ENCODE data around the gene OGG1.

The OGG1 gene

GRCh38 chr3:9727743-9728142 is 22.0 kb upstream of the OGG1 start:
- no peak for DNase-seq (ENCODE audit: low read depth, low spot score)

GRCh38 chr3:9729419-9729818 is 20.3 kb upstream of the OGG1 start:
- no peak for DNase-seq (ENCODE audit: low read depth, low spot score)

DNA sequence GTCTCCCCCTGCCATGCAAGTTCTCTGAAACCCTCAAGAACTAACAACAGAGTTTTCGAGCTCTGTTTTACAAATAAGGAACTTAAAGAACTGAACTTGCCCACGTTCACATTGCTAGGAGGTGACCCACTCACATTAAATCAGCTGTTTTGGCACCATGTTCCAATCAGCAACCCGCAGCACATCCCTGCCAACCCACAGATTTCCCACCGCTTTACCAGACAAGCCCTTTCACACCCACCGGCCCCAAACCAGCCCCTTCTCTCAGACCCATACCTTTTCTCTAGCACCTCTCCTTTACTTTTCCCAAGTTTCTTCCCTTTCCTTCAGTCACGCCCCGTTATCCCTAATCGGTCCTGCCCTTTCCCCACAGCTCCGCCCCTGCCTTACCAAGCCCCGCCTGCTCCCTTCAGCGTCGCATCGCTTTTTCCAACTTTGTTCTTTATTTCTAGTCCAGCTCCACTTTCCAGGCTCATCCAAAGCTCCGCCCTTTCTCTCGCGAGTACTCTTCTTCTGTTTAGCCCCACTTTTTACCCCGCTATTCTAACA is 19.0 kb upstream of the OGG1 start:
- no peak for DNase-seq (ENCODE audit: low read depth, low spot score)

- peak; percentile 84 for DNase-seq (ENCODE audit: low read depth, low spot score)
These were observed 18.3 kb upstream of the OGG1 start, which contains the start of gene BRPF1 for GRCh38 chr3:9731206-9732079. Gene BRPF1, plus strand, starts transcription at chr3:9731735. Its CDS starts 2,406 bp downstream, at chr3:9734141.

DNA sequence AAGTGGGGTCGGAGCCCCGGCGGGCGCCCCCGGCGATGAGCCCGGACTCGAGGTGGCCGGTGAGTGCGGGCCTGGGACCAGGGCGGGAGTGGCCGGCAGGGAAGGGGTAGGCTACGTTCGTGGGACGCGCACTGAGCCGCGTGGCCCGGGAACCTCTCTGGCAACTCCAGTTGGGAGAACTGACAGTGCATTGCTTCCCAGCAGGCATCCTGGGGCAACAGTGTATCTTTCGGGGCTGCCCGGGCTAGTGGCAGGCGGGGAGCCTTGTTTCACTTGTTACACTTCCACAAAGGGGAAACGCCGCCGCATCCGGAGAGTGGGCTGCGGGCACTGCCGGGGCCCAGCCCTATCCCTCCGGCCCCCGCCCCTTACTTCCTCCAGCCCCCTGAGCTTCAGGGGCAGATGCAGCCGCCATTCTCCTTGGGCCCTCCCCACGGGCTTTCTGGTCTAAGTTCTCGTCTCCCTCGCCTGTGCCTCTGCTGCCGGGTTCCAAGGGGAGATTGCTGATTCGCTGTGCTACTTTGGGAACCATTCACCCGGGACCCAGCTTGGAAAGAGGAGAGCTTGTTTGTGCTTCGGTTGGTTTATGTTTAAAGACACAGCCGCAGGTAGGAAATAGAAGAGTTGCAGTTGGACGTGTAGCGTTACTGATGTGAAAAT is 17.5 kb upstream of the OGG1 start:
- no peak for DNase-seq (ENCODE audit: low read depth, low spot score)

- no peak for DNase-seq (ENCODE audit: low read depth, low spot score)
These were observed 17.0 kb upstream of the OGG1 start for GRCh38 chr3:9732740-9733115.

GRCh38 chr3:9736831-9737230 is 12.9 kb upstream of the OGG1 start:
- DNase-seq (ENCODE audit: low read depth, low spot score): no peak

GRCh38 chr3:9739181-9739580 is 10.6 kb upstream of the OGG1 start:
- DNase-seq (ENCODE audit: low read depth, low spot score): no peak

- no peak for DNase-seq (ENCODE audit: low read depth, low spot score)
These were observed 7.2 kb upstream of the OGG1 start for GRCh38 chr3:9742560-9742959.

DNA sequence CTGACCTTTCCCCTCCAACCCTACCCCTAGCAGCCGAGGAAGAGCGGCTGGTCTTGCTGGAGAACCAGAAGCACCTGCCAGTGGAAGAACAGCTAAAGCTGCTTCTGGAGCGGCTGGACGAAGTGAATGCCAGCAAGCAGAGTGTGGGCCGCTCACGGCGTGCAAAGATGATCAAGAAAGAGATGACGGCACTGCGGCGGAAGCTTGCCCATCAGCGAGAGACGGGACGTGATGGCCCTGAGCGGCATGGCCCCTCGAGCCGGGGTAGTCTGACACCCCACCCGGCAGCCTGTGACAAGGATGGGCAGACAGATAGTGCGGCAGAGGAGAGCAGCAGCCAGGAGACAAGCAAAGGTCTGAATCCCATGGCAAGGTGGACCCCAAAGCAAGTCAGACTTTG is 6.2 kb upstream of the OGG1 start:
- no peak for DNase-seq (ENCODE audit: low read depth, low spot score)

- DNase-seq (ENCODE audit: low read depth, low spot score): no peak
These were observed 5.6 kb upstream of the OGG1 start for GRCh38 chr3:9744162-9744561.

GRCh38 chr3:9745521-9745920 is 4.2 kb upstream of the OGG1 start:
- no peak for DNase-seq (ENCODE audit: low read depth, low spot score)

DNA sequence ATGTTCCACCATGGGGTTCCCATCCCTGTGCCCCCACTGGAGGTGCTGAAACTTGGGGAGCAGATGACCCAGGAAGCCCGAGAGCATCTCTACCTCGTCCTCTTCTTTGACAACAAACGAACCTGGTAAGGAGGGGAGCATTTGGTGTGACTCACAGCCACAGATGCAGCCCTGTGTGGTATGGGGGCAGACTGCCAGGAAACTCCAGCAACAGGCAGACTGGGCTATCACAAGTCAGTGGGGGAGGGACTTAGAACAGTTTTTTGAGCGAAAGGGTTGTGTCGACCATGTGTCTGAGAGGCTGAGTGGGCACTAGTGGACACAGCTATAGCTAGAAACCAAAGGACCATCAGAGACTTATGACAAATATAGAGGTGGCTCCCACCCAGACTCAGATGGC is 3.4 kb upstream of the OGG1 start:
- DNase-seq (ENCODE audit: low read depth, low spot score): no peak

DNA sequence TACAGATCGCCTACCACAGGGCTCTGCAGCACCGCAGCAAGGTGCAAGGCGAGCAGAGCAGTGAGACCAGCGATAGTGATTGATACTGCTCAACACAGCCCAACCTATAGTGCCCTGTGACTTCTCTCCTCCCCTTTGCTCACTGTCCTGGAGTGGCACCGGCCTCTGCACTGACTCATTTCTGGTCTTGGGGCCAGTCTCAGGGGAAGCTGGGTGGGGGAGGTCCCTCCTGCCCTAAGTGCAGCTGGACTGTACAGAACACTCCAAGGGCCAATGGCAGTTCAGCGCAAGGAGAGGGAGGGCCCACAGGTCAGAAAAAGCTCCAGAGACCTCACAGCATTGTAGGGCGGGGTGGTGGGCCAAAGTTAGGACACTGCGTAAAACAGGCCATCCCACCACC is 2.5 kb upstream of the OGG1 start:
- DNase-seq (ENCODE audit: low read depth, low spot score): no peak

- no peak for DNase-seq (ENCODE audit: low read depth, low spot score)
These were observed 1.7 kb upstream of the OGG1 start for GRCh38 chr3:9748031-9748430.

GRCh38 chr3:9749296-9749644 is 482 bp upstream of the OGG1 start:
- no peak for DNase-seq (ENCODE audit: low read depth, low spot score)

DNA sequence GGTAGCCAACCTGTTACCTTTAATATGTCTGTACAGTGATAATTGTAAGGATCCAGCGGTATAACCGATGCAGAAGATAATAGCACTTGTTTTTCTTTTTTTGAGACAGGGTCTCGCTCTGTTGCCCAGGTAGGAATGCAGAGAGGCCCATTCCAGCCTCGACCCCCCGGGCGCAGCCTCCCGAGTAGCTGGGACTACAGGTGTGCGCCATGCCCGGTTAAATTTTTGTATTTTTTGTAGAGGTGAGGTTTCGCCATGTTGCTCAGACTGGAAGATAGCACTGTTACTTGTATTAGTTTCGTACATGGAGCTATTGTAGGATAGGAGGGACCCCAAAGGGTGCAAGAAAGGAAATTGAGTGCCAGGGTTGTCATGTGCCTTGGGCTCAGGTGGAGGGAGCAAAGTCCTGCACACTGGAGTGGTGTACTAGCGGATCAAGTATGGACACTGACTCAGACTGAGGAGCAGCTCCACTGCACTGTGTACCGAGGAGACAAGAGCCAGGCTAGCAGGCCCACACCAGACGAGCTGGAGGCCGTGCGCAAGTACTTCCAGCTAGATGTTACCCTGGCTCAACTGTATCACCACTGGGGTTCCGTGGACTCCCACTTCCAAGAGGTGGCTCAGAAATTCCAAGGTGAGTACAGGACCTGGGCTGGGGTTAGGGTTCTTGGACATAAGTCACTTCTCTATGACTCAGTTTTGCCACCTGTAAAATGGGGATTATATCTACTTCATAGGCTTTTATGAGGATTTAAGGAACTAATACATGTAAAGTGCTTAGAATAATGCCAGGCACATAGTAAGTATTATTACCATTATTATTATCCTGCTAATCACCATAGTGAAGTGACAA is 1.0 kb downstream of the OGG1 start:
- no peak for DNase-seq (ENCODE audit: low read depth, low spot score)

- DNase-seq (ENCODE audit: low read depth, low spot score): no peak
These were observed 4.9 kb downstream of the OGG1 start for GRCh38 chr3:9754678-9755077.

GRCh38 chr3:9757427-9757826 is 7.7 kb downstream of the OGG1 start:
- no peak for DNase-seq (ENCODE audit: low read depth, low spot score)

GRCh38 chr3:9760779-9761505 is 11.2 kb downstream of the OGG1 start:
- no peak for DNase-seq (ENCODE audit: low read depth, low spot score)

DNA sequence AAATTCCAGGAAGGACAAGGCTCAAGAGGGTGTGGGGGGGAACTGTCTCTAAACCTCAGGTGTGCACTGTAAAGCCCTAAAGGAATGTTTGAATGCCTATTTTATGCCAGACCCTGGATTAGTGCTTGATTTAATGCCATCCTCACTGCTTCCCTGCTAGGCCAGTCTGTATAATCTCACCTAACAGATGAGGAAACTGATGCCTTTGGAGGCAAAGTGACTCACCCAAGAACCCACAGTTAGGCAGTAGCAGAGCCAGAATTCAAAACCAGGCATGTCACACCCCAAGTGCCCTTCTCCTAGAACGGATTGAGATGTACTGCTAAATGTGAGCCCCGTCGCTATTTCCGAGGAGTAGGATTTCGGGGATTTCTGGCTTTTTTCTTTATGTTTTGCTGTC is 12.2 kb downstream of the OGG1 start:
- no peak for DNase-seq (ENCODE audit: low read depth, low spot score)
